Measurements from ENCODE around the gene TF.

TF gene

GRCh38 chr3:133797396-133798105 lies 51.4 kb downstream of the TF start:
- DNase-seq (ENCODE audit: insufficient read length, low spot score) (no peak), FAIRE-seq (no peak)

GRCh38 chr3:133799794-133800585 lies 53.8 kb downstream of the TF start:
- FAIRE-seq (no peak), DNase-seq (ENCODE audit: insufficient read length, low spot score) (no peak)

More at GRCh38 chr3:133797396-133798105, 51.4 kb downstream of the TF start:
- TF ChIP-seq POLR2A (IDR thresholded peaks at IDR 0.05; ENCODE audit: low read depth, low read length), result no peak

DNA sequence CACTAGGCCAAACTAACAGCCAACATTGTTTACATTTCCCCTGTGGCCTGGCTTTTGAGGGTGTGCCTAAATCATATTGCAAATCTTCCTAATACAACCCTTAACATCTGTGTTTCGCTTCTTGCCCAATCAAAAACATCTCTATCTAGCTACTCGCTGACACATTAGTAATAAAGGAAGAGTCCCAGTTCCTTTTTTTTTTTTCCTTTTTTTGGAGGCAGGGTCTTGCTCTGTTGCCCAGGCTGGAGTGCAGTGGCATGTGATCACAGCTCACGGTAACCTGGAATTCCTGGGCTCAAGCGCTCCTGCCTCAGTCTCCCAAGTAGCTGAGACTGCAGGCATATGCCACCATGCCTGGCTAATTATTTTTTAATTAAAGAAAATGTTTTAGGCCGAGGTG lies 57.3 kb downstream of the TF start:
- DNase-seq (ENCODE audit: insufficient read length, low spot score), result no peak
- no peak for FAIRE-seq
- TF ChIP-seq POLR2A (IDR thresholded peaks at IDR 0.05; ENCODE audit: low read depth, low read length), result no peak

More at GRCh38 chr3:133799794-133800585, 53.8 kb downstream of the TF start:
- TF ChIP-seq POLR2A (IDR thresholded peaks at IDR 0.05; ENCODE audit: low read depth, low read length), result no peak

DNA sequence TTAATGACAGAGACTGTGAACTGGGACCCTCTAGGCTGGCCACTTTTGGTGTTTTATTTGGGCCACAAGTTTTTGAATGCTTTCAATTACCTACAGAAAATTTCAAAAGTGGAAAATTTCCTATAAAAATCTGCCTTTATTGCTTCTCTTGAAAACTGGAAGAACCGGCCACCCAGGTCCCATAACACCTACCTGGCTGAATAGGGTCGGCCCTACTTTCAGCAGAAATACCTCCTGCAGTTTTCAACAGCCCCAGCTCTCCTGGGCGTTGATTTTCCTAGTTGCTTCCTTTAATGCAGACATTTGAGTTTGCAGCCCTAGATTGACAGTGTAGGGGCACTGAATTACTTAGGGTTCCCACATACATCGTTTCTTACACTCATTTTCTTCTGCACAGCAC lies 58.7 kb downstream of the TF start:
- no peak for FAIRE-seq
- no peak for DNase-seq (ENCODE audit: insufficient read length, low spot score)
- no peak for TF ChIP-seq POLR2A (IDR thresholded peaks at IDR 0.05; ENCODE audit: low read depth, low read length)

- no peak for DNase-seq (ENCODE audit: insufficient read length, low spot score)
- FAIRE-seq, result no peak
- no peak for TF ChIP-seq POLR2A (IDR thresholded peaks at IDR 0.05; ENCODE audit: low read depth, low read length)
These were observed 59.1 kb downstream of the TF start for GRCh38 chr3:133805384-133805701.

GRCh38 chr3:133805702-133806475 lies 59.7 kb downstream of the TF start, which contains the start of gene SRPRB:
Gene SRPRB, plus strand, starts transcription at chr3:133805815. Its CDS starts 34 bp downstream, at chr3:133805849.
- peak; percentile 95 for DNase-seq (ENCODE audit: insufficient read length, low spot score)
- TF ChIP-seq POLR2A (IDR thresholded peaks at IDR 0.05; ENCODE audit: low read depth, low read length), result peak; percentile 96
- peak; percentile 90 for FAIRE-seq

DNA sequence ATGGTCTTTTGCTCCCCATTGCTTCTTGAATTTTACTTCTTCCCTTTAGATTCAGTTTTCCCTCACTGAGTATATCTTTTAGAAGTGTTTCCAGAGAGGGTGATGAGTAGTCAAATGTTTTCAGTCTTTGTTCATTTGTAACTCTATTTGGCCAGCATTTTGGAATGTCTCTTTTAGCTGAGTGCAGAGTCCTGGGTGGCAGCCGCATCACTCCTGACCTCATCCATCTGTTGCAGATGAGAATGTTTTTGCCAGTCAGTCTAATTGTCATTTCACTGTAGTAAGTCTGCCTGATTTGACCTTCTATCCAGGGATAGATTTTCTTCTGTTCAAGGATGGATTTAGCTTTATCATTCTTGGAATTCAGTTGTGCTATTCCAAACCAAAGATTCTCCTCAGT lies 66.7 kb downstream of the TF start:
- FAIRE-seq (no peak), DNase-seq (ENCODE audit: insufficient read length, low spot score) (no peak)
- no peak for TF ChIP-seq POLR2A (IDR thresholded peaks at IDR 0.05; ENCODE audit: low read depth, low read length)

DNA sequence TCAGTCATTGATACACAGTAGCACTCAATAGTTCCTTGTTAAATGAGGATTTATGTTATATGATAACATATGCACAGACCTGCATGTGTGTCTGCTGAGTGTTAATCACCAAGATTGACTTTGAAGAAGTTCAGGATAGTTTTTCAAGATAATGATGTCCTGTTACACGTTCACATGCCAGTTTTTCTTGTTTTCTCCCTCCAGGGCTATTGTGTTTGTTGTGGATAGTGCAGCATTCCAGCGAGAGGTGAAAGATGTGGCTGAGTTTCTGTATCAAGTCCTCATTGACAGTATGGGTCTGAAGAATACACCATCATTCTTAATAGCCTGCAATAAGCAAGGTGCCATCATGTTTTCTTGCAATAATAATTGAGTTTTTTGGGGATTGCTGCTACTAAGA lies 69.2 kb downstream of the TF start:
- FAIRE-seq (no peak), DNase-seq (ENCODE audit: insufficient read length, low spot score) (no peak)
- TF ChIP-seq POLR2A (IDR thresholded peaks at IDR 0.05; ENCODE audit: low read depth, low read length), result no peak

DNA sequence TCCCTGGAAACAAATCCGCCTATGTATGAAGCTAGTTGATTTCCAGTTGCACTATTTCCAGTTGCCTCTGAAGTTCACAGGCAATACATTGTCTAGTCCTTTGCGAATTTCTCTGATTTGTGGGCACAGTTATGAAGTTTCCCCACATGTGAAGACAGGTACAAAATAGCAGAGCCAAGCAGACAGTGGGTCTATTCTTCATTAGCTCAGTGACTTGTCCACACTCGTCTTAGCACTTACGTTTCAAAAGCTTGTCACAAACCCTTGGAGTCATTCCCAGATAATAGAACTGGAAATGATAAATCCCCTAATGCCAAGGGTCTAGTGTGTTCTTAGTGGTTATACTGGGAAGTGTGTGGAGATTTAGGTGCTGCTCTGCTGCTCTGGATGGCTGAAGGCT lies 73.9 kb downstream of the TF start:
- no peak for TF ChIP-seq POLR2A (IDR thresholded peaks at IDR 0.05; ENCODE audit: low read depth, low read length)
- no peak for FAIRE-seq
- no peak for DNase-seq (ENCODE audit: insufficient read length, low spot score)

DNA sequence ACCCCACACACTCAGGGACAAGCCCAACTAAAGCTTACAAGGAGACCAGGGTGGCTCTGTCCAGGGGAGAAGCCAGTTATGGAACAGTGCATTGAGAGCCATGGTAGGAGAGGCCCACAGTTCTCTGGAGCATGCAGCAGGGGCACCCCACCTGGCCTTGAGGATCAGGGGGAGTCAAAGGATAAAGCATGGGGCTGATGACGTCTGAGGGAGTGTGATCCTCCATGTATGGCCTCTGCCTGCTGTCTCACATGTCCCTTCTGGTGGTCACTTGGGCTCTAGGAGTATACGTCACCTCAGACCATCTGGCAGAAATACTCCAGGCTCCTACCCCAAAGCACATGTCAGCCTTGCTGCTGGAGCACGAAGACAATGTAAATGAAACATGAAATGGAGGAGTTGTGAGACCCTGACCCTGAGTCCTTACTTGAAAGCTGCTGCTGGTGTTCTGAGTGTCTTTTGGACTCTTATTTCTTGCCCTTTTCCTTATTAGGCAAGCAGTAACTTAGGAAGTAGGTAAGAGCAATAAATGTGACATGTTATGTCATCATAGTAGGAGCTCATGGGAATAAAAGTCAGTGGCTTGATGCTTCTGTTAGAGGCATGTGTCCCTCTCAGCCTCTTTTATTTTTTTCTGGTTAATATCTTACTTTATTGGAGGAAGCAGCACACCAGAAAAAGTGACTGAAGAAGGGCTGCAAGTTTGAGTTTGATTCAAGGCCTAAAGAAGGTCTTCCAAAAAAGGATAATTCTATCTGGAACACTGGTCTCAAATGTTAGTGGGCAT lies 74.9 kb downstream of the TF start:
- no peak for TF ChIP-seq POLR2A (IDR thresholded peaks at IDR 0.05; ENCODE audit: low read depth, low read length)
- FAIRE-seq, result no peak
- no peak for DNase-seq (ENCODE audit: insufficient read length, low spot score)

DNA sequence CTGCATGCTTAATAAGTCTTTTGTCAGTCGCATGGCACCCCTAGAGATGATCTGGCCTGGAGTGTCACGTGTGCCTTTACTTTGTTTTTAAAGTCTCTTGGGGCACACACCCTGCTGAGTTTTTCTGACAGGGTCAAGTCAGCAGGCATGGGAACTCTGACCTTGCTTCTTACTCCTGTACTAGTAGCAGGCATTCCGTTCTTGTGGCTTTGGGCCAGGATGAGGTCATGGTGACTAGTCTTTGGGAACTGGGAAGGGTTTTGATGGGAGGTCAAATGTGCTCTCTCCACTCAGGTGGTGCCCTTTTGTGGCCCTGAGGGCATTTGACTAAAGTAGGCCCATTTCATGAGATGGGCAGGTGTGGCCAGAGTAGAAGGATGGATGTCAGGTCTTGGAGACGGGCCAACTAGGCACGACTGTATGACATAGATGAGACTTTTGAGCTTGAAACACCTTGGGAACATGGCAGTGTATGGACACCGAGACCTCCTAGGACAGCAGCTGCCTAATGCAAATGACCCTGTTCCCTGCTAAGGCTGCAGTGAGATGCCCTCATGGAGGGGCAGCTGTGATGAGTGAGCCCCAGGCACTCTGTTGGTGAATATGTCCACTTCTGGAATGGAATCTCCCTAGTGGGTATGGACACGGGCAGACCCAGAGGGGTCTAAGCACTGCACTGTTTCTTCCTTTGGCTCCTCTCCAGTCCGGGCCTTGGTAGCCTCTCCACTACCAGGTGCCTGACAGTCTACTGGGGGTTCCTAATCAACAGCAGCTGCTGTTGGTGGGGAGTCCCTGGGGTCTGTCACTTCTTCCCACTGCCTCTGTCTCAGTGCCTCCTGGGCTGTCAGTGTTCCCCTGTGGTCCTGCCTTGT lies 75.8 kb downstream of the TF start:
- no peak for TF ChIP-seq POLR2A (IDR thresholded peaks at IDR 0.05; ENCODE audit: low read depth, low read length)
- FAIRE-seq, result peak; percentile 91

GRCh38 chr3:133824961-133825485 lies 78.8 kb downstream of the TF start:
- TF ChIP-seq POLR2A (IDR thresholded peaks at IDR 0.05; ENCODE audit: low read depth, low read length), result no peak
- DNase-seq (ENCODE audit: insufficient read length, low spot score), result no peak
- FAIRE-seq, result no peak

More for the DNA sequence above, 75.8 kb downstream of the TF start:
- peak; percentile 83 for DNase-seq (ENCODE audit: insufficient read length, low spot score)

Measured in H54 (cell line).